Adrenal gland (tissue), 5 donors: ENCODE results near the gene TPGS2.

ENCODE experiments used
- POLR2A ChIP-seq, 2 donors: fragments of 450-650 bp; IDR thresholded peaks; one replicate each; pipeline ENCODE4 v1.6.1; 2017; ENCODE audit warnings: antibody characterized with exemption in 2 of 2, mild to moderate bottlenecking in 2 of 2, moderate library complexity in 1 of 2
- TF ChIP-seq, protein P1 (sequence below), 6 experiments: fragments of 450-650 bp in 4 of 6; fragments of 200-600 bp in 2 of 6; sonication (generic) in 1 of 6; IDR thresholded peaks; 1 replicate in 5 of 6; 2 replicates in 1 of 6; pipeline versions ENCODE4 v1.5.1 to v1.8.0; 2016 to 2021; ENCODE audit warnings: antibody characterized with exemption in 6 of 6, mild to moderate bottlenecking in 2 of 6, moderate library complexity in 1 of 6
- donor health status: DM: no; HTN: no; CAD: no.

DNA sequence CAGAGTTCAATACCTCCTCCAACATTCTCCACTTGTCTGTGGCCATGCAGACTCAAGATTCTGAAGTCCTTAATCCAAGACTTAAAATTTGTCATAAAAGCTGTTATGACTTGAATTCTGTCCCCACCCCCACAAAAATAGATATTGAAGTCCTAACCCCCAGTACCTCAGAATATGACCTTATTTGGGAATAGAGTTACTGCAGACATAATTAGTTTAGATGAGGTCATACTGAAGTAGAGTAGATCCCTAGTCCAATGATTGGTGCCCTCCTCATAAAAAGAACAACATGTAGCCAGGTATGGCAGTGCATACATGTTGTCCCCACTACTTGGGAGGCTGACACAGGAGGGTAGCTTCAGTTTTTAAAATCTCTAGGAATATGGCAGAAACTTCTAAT is 9.2 kb downstream of the TPGS2 start:
- TF ChIP-seq POLR2A (IDR thresholded peaks at IDR 0.05): no peak
- TF ChIP-seq, protein P1, sequence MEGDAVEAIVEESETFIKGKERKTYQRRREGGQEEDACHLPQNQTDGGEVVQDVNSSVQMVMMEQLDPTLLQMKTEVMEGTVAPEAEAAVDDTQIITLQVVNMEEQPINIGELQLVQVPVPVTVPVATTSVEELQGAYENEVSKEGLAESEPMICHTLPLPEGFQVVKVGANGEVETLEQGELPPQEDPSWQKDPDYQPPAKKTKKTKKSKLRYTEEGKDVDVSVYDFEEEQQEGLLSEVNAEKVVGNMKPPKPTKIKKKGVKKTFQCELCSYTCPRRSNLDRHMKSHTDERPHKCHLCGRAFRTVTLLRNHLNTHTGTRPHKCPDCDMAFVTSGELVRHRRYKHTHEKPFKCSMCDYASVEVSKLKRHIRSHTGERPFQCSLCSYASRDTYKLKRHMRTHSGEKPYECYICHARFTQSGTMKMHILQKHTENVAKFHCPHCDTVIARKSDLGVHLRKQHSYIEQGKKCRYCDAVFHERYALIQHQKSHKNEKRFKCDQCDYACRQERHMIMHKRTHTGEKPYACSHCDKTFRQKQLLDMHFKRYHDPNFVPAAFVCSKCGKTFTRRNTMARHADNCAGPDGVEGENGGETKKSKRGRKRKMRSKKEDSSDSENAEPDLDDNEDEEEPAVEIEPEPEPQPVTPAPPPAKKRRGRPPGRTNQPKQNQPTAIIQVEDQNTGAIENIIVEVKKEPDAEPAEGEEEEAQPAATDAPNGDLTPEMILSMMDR (IDR thresholded peaks at IDR 0.05): no peak
